HG03442 (cell line): Measurements from ENCODE around the gene PRKAG3.
"Not testable (repeated sequence)": the region's sequence is repeated elsewhere in the genome, so short reads cannot be mapped to it uniquely, and the experiment has no call there.

Experiments
- ATAC-seq: cut with Tn5 transposase; IDR thresholded peaks from one replicate; pipeline ENCODE4 v1.9.1; 2021; ENCODE audit warnings: mild to moderate bottlenecking, moderate library complexity; ENCODE audit not compliant: unreplicated experiment

Gene PRKAG3

DNA sequence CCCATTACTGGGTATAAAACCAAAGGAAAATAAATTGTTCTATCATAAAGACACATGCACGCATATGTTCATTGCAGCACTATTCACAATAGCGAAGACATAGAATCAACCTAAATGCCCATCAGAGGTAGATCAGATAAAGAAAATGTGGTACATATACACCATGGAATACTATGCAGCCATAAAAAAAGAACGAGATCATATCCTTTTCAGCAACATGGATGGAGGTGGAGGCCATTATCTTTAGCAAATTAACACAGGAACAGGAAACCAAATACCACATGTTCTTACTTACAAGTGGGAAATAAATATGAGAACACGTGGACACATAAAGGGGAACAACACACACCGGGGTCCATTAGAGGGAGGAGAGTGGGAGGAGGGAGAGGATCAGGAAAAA is 12.7 kb upstream of the PRKAG3 start:
- not testable (repeated sequence) for ATAC-seq

DNA sequence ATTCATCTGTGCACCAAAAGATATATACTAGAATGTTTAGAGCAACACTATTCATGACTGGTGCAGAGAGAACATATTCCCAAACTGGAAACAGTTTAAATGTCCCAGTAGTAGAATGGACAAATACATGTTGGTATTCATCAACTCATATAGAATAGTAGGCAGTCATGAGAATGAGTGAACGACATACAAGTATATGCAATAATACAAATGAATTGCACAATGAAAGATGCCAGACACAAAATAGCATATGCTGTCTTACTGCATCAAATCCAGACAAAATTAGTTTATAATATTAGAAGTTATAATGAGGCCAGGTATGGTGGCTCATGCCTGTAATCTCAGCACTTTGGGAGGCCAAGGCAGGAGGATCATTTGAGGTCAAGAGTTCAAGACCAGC is 8.3 kb upstream of the PRKAG3 start:
- ATAC-seq: no peak

DNA sequence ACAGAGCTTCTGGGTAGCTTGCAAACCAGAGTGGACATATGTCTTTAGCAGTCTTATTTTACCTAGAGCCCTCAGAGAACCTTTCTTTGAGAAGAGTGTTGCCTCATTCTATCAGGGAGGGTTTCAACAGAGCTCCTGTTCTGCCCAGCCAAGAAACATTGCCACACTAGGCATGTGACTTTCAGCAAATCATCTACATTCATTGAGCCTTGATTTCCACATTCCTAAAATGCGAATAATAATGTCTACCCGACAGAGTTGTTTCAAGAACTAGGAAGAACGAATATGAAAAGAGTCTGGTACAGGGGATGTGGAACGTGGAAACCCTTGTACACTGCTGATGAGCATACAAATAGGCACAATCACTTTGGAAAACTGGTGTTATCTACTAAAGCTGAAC is 7.8 kb upstream of the PRKAG3 start:
- ATAC-seq: no peak

DNA sequence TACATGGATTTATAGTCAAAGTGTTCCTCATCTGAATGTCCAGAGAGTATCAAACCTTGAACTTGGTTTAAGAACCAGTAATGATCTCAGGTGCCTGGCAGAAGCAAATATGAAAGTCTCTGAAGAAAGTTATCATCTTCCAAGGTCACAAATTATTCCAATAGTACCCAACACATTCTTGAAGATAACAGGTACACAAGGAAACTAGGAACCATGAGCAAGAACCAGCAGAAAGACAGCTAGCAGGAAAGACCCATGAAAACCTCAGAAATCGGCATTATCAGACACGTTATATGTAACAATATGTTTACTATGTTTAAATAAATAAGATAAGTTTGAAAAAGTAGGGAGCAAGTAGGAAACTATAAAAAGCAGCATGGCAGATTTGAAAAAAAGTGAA is 5.9 kb upstream of the PRKAG3 start:
- ATAC-seq: no peak

DNA sequence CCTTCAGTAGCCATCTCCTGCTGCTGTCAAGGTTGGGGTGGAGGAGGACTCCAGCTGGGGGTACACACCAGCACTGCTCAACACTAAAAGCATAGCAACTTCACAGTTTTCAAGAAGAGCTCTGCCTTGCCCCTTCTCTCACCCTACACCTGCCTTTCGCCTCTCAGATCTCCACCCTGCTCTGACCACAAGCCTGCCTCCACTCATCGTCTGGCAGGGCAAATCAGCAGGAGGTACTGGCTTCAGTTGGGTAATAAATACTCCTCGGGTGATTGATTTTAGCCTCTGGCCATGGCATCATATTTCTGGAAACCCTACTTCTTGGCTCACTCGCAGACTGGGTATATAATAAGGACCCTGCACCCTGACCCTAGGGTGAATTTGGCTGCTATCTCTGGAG is 3.1 kb upstream of the PRKAG3 start:
- no peak for ATAC-seq

DNA sequence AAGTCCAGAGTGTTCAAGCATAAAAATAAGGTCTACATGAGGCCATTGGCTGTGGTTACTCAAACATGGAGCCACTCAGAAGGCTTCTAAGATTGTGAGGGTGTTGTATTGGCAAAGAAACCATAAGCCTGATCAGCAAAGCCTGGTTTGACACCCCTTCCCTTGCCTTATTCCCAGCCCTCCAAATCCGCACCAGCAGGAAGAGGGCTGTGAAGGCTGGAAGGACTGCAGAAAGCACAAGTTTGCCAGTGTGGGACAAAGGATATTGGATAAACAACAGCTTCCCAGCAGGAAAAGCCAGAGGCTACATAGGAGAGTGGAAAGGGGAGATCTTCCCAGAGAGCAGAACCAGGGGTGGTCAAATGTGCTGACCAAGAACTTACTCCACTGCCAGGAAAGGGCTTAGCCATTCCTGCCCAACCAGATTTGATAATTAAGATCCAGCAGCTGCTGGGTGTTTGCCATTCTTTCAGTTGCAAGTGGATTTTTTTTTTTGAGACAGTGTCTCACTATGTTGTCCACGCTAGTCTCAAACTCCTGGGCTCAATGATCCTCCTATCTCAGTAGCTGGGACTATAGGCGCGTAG is 1.5 kb upstream of the PRKAG3 start:
- no peak for ATAC-seq

DNA sequence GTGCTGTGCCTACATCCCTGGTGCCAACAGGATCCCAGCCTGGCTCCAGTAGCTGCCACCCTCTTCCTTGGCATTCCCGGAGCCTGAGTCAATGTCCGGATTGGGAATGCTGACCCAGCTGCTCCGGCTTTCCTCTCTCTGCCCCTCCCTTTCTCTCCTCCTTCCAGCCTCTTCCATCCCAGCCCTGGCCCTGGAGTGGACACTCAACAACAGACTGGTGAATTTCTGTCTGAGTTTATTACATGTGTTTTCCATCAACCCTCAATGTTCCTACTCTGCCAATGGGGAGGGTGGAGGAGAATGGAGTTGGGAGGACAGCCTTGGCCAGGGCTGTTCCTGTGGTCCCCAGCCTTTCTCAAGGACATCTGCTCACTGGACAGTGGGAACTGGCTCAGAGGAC is 917 bp upstream of the PRKAG3 start:
- no peak for ATAC-seq

DNA sequence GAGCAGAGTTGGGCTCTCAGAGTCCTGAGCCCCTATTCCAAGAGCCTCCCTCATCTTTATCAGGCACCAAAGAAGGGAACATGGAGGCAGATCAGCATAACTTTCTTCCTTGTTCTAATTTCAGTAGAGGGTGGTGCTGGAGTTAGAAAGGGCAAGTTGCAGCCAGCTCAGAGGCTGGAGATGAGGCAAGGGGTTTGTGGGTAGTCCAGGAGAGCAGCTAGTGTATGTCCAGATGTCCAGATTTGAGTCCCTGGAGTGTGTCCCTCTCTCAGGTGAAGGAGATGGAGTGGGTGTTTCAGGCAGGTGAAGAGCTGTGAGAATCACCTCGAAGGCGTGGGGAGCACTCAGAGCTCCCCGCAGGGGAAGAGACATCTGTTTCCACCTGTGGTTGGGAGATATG is 478 bp upstream of the PRKAG3 start:
- no peak for ATAC-seq

DNA sequence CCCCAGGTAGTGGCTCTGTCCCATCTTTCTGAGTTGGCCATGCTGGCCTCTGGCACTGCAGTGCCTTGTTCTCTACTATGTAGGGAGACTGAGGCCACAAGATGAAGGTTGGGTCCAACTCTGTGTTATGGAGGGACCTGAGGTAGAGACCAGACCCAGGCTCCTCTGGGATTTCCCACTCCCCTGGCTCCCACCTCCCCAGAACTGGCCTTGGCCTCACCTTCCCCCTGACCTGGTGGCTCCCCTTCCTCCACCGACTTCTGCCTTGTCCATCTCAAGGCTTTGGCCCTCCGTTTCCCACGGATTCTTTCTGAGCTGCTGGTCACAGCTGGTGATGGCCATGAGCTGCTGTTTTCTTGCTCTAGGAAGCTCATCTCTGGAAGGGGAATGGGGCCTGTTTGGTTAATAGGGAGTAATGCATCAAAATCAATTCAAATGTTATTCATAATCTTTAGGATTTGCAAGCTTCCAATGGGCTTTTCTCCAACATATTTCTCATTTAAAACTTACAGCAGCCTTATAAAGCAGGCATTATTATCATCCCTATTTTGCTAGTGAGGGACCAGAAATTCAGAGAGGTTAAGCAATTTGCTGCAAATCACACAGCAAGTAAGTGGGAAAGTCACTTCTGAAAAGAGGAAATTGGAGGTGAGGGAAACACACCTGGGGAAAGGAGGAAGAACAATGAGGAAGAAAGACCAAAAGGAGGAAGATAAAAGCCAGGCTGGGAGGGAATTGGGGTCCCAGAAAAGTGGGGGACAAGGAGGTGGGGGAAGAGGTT is 887 bp downstream of the PRKAG3 start:
- no peak for ATAC-seq

DNA sequence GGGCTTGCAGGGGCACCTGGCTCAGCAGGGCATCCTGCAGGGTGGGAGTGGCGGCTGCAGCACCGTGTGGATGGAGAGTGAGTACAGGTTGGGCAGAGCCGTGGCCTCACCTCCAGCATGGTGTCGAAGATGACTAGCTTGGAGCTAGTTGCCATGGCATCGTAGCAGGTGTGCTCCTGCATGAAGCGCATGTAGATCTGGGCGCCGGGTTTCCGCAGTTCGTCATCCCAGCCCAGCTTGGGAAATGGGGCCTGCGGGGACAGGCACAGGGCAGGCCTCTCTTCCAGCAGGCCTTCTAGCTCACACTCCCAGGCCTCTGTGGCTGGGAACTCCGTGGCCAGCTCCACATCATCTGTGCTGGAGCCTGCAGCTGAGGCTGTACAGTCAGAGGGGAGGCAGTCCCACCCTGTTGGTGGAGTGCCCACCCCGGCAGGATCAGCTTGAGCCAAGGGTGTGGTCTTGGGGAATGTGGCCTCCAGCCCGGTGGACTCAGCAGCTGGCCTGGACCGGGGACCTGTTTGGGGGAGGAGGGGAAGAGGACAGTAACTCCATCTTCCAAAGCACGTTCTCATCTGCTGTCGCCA is 1.6 kb downstream of the PRKAG3 start:
- no peak for ATAC-seq

DNA sequence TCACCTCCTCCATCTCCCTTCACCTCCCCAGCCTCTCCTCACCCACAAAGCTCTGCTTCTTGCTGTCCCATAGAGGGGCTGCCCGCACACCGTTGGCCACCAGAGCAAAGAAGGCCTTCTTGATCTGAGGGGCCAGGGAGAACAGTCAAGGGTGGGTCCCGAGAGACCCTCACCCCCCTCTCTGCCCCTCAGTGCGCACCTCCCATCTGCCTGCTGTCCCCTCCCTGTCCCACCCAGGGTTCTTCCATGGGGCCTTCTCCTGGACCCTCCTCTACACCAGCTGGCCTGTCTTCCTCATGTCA is 3.2 kb downstream of the PRKAG3 start:
- no peak for ATAC-seq

DNA sequence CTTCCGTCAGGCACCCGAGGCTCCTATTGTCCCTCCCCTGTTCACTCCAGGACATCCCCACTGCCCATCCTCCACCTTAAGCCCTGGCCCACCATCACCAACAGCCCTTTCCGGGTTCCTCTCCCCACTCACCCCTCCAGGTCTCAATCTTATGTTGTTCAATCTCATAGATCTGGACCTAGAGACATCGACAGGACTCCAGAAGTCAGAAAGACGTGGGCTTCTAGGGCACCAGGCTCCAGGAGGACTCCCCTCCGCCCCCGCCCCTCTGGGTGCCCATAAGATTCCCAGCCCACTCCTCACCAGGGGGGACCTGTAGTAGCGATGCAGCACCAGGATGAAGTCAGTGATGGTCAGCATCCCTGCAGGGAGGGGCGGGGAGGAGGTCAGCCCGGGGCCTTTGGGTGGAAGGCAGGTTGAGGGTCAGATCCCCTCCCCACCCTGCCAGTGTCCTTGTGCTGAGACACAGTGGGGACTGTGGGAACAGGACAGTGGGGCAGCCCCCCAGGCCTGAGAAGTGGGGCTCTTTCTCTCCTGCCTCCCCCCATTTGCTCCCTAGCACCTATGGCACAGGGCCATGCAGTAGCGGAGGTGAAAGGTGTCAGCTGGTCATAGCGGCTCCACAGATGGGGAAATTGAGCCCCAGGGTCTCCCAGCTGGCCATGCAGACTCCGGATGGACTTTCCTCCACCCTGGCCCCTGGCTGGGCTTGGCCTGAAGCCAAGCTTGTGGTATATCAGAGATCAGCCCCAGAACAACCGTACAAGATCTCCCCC is 3.7 kb downstream of the PRKAG3 start:
- ATAC-seq: no peak

DNA sequence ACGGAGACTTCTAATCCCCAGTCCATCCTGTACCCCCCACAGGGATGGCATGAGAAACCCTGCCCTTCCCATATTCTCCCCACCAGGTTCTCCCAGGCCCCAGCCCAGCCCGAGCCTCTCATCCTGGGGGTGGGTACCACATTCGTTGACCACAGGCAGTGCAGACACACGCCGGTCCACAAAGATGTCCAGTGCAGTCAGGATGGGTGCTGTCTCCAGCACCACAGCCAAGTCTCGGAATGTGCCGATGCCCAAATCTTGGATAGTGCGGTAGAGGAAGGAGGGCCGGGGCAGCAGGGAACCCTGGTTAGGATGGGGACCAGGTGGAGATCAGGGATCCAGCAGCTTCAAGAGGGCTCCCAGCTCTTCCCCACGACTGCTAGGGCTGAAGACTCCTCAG is 4.8 kb downstream of the PRKAG3 start:
- no peak for ATAC-seq

DNA sequence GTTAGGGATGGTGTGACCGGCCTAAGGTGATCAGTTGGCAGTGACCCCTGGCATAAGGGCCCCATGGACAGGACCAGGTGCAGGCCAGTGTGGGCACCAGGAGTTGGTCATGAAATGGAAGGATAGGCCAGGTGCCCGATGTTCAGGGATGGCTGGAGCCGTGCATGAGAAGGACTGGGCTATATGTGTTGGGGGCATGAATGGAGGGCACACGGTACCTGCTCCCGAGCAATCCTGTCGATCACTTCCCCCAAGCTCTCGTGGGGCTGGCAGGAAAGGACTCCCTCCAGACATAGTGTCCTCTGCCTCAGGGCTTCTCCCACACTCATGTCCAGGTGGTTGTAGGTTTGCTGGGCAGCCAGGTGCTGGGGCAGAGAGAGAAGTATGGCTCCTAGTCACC is 7.6 kb downstream of the PRKAG3 start:
- ATAC-seq: no peak

DNA sequence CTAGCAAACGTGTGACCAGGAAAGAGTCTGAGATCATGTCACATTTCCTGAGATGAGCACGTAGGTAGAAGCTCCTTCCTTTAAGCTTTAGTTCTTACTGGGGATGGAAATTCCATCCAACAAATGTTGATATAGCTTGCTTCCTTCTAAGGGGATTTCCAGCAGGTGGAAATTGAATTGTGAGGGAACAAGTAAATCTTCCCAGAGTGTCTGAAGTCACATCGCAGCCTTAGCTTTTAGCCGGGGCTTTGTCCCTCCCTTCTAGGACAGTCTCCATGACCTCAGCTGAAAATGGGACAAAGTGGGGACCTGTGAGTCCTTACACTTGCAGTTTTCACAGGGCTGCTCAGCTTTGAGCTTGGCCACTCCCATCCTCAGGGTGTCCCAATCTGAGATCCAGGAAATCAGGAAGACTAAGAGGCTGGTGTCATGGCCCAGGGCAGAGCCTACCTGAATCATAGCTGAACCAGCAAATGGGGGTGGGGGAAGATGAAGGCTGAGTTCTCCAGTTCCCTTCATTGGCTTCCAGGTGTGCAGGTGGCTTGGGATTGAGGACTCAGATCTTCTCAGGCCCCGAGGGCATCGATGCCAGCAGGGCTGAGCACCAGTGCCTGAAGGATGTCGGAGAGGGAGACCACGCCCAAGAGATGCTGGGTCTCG is 8.3 kb downstream of the PRKAG3 start:
- no peak for ATAC-seq

DNA sequence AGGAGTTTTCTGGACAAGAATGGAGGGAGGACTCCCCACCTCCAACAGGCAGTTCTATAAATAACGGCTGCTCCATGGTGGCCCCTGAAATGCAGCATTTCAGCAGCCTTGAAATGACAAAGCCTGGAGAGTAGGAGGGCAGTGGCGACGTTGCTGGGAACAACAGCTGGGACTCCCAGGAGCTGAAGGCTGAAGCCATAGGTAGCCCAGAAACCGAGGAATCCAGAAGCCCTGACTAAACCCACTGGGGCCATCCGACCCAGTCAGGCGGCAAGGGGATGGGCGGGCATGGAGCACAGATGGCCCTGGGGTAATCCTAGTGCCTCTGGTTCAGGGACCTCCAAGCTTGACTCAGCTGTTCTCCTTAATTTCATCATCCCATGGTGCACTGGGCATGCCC is 9.0 kb downstream of the PRKAG3 start:
- no peak for ATAC-seq

DNA sequence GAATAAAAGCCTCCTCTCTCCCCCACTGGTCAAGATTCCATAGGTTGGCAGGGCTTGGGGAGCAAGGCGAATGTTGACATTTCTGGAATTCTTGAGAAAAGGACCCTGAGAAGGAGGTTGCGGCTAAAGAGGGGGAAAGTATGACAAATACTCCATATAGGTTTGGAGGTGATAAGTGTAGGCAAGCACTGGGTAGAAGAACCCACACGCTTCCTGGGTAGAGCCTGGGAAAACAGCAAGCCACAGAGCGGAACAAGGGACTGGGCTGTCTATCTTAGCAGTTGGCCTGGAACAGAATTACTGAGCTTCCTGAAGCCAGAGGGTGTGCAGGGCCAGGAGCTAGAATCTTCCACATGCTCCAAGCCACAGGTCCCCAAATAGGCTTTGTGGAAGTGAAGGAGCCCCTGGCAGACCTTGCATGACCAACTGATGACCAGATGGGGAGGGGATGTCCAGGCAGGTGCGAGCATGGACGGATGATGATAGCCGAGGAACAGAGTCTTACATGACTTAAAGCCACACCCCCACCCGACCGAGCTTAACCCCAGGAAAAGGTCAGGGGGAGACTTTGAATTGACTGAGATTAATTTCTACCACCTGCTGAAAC is 9.9 kb downstream of the PRKAG3 start:
- no peak for ATAC-seq

DNA sequence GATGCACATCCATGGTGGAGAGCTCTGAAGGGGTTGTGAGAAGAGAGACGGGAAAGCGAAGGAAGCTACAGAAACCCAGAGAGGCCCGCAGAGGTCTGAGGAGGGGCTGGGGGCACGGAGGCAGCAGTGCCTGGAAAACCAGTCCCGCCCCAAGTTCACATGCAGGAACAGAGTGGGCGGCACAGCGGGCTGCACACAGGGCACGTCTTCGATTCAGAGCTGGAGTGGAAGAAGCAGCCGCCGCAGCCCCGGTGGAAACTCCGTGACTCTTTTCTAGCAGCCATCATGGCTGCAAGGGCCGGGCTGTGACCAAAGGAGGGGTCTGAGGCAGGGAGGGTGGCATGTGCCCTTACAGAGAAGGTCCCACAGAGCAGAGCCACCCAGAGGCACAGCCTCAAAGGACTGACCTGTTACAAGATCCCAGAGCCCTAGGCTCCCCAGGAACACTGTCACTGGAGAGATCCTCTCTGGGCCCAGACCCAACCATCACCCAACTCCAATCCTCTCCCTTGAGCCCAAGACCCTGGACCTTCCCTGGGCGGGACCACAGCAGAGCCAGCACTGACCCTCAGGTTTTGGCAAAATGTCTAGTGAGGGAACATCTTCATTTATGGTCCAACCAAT is 10.7 kb downstream of the PRKAG3 start:
- no peak for ATAC-seq

DNA sequence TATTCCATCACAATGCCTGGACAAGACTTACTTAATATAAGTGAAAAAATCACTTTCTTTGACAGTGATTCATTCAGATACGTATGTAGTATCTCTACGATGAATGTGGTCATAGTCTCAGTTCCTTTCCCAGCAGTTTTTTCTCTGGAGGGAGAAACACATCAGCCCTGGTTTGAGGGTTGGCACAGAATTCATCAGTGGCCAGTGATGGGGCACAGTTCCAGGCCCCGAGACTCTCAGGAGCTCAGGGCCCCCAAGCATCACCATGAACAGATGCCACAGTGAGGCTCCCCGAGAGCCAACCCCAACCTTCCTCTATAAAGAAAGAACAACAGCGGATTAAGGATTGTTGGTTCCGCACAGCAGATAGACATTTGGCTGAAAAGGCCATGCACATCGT is 12.5 kb downstream of the PRKAG3 start:
- ATAC-seq: no peak

DNA sequence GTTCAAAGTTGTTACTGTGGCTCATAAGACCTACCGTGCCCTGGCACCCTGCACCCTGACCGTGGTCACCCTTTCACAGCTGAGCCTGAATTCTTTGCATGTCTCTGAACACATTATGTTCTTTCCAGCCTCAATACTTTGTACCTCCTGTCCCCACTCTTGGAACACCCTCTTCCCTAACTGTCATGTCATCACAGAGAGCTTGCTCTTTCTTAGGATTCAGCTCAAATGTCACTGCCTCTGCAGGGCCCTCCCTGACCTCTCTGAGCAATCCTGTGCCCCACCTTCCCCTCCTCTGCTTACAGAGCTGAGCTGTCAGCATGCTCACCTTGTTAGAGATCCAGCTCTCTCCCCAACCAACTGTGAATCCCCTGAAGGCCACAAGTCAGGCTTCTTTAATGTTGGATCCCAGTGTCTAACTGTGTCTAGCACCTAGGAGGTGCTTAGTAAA is 15.0 kb downstream of the PRKAG3 start:
- ATAC-seq: no peak

DNA sequence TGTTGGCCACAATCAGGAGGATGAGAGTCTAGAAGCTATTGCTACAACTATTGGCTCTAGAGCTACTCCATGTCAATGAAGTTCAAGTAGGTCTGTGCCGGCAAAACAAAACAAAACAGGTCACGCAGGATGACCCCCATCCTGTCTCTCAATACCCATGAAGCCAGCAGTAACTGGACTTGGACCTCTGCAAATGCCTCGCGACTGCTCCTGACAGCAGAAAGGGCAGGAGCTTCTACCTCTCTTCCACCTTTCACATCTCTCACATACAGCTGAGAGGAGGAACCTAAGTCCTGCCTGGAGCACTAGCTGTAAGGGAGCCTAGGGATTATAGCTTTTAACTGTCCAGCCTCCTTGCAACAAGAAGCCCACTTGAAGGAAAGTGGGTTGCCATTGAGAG is 16.0 kb downstream of the PRKAG3 start:
- no peak for ATAC-seq
